NCI-H2081 (cell line): ENCODE data around the gene FLT4.

ENCODE experiments used
- DNase-seq, 2 experiments: peaks; one replicate each; lab custom pipeline; 2025; lab: John Stamatoyannopoulos, UW

FLT4 gene

GRCh38 chr5:180607861-180608571, 41.4 kb downstream of the FLT4 start:
- DNase-seq = no peak

DNA sequence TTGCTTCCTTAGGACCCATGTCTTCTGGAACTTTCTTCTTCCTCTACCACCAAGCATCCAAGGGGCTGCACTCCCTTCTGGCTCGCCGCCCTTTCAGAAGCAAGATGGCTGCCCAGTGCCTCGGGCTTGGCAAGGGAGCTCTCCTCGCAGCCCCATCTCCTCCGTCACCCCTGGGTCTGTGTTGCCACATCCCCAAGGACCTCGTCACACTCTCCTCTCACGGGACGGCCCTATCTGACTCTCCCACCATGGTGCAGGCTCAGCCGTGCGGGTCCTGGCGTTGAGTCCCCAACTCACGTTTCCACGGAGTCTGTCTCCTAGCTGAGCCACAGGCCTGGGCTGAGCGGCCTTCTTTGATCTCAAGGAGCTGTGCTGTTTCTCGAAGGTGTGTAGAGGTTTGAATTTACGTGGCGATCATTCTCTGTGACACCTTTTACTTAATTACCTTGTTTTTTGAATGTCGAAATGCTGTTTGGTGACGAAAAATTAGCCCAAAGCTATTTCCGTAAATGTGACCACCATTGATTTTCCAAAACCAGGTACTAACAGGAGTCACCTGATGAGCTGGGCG, 43.1 kb downstream of the FLT4 start:
- DNase-seq = no peak

DNA sequence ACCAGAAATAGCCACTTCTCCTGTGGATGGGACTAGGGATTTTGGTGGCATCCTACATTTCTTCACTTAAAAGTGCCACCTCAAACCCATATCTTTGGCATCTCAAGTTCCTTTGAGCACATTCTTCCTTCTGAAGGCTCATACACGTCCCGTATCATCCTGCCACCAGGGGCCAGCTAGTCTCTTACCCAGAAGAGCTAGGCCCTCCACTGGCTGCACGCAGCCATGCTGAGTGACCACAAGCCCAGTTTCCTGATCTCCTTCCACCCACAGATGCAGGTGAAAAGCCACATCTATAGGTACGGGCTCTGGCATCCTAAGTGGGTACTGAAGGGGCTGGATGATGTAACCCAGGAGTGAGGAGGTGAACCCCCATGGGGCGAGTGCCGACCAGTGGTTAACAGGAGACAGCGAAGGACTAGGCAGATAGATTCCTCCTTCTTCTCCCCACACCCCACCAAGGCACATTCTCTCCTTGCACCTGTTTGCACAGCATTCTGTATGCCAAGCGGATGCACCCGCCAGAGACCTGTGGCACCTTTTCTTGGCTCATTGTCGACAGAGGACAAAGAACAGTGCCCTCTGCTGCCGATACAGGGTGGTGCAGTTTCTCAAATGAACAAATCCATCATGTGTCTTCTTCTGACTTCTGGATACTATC, 43.7 kb downstream of the FLT4 start:
- peak; percentile 42 to 55 for DNase-seq

DNA sequence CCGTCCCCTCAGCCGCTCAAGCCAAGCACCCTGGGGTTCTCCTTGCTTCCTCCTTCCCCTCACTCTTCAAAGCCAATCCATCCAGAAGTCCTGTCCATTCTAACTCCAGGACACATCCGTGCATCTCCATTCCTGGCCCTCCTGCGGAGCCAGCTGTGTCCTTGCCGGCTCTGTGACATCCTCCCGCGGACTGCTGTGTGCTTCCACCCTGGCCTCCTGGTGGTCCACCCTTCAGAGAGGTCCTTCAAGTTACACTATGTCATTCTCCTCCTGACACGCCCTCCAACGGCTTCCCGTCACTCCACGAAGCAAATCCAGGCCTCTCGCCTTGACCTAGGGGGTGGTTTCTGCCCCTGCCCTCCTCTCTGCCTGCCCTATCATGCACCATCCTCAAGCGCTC, 45.1 kb downstream of the FLT4 start:
- no peak for DNase-seq

DNA sequence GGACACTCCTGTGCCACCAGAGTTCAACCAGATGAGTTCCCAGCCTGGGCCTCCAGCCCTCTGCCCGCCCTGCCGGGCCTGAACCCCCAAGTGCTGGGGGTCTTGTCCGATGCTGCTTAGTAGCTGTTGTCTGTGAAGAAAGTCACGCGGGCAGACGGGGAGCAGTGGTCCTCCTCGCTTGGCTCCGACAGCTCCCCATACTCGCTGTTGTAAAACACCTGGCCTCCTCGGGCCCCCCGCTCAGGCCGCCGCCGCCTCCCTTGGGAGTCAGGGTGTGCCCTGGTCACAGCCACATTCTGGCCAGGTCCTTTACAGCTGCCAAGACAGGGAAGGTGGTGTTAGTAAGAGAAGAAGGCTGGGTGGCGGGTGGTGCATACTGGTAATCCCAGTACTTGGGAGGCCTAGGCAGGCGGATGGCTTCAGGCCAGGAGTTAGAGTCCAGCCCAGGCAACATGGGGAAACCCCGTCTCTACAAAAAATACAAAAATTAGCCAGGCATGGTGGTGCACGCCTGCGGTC, 46.3 kb downstream of the FLT4 start:
- no peak for DNase-seq

- no peak for DNase-seq
Observed at GRCh38 chr5:180602481-180603075, 46.8 kb downstream of the FLT4 start.

DNA sequence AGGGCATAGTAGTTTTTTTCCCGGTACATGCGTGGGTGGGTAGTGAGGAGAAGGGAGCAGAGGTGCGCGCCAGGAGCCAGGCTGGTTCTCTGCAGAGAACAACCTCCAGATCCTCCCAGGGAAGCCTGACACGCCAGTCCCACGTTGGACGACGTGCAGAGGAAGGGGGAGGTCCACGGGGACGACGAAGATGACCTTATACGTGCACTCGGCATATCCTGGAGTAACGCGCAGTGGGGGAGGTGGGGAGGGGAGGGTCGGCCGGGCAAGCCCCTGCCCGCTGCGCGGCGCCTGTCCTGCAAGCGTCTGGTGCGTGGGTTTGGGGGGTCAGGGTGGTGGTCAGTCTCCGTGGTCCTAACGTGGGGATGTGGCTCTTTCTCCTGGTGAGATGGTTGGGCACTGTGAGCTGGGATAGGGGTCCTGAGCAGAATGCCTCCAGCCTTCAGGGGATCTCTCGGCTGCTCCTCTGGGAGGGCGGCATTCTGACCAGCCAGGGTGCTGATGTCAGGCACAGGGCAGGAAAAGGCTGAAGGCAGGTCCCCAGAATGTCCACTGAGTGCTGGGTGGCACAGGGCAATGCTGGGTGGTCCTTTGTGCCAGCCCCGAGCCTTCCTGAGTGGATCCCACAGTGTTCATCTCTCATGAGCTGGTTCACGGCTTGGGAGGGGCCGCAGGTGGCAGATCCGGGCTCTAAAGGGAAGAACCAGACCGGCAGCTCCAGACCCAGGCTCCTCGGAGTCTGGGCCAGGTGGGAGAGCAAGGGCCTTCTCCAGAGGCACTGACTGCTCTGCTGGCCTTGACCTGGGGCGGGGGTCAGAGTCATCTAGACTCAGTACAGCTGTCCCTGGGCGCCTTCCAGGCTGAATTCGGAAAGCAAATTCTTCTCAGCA, 47.6 kb downstream of the FLT4 start:
- no peak for DNase-seq

DNA sequence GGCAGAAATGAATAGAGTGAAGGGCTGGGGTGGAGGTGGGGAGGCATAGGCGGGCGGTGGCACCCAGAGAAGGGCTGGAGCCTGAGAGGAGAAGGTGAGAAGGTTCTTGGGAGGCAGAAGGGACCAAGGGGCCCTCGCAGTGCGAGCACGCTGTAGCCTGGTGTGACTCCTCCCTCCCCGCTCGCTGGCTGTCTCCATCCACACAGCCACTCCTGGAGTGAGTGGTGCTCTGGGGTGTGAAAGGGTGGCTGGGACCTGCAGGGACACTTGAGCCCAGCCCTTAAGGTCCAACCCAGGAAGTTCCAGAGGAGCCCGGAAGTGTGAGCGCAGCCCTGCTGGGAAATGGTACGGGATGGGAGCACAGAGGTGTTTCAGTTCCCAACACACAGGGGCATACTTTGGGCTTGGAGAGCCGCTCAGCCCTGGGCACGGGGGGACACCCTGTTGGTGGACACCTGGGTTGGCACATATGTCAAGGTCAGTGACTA, 48.8 kb downstream of the FLT4 start:
- no peak for DNase-seq

GRCh38 chr5:180599981-180600553, 49.3 kb downstream of the FLT4 start:
- DNase-seq = no peak

- no peak for DNase-seq
Observed at GRCh38 chr5:180599590-180599914, 49.8 kb downstream of the FLT4 start.

- no peak for DNase-seq
Observed at GRCh38 chr5:180598797-180599589, 50.4 kb downstream of the FLT4 start.

- DNase-seq = no peak
Observed at GRCh38 chr5:180598316-180598701, 51.1 kb downstream of the FLT4 start.

GRCh38 chr5:180596668-180597231, 52.6 kb downstream of the FLT4 start:
- peak in 1 of 2 experiments; percentile 17 for DNase-seq

GRCh38 chr5:180596115-180596667, 53.2 kb downstream of the FLT4 start:
- no peak for DNase-seq

- no peak for DNase-seq
Observed at GRCh38 chr5:180595381-180596114, 53.9 kb downstream of the FLT4 start.

DNA sequence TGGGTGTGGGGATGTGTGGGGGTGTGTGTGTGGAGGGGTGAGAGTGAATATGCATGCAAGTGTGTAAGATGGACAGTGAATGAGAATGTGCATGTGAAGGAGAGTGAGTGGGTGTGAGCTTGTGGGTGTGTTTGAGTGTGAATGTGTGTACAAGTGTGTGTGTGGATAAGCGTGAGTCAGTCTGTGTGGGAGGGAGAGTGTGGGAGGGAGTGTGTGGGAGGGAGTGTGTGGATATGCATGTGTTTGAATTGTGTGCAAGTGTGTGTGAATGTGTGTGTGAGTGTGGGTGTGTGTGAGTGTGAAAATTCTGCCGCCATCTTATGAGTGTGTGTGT, 54.4 kb downstream of the FLT4 start:
- no peak for DNase-seq

DNA sequence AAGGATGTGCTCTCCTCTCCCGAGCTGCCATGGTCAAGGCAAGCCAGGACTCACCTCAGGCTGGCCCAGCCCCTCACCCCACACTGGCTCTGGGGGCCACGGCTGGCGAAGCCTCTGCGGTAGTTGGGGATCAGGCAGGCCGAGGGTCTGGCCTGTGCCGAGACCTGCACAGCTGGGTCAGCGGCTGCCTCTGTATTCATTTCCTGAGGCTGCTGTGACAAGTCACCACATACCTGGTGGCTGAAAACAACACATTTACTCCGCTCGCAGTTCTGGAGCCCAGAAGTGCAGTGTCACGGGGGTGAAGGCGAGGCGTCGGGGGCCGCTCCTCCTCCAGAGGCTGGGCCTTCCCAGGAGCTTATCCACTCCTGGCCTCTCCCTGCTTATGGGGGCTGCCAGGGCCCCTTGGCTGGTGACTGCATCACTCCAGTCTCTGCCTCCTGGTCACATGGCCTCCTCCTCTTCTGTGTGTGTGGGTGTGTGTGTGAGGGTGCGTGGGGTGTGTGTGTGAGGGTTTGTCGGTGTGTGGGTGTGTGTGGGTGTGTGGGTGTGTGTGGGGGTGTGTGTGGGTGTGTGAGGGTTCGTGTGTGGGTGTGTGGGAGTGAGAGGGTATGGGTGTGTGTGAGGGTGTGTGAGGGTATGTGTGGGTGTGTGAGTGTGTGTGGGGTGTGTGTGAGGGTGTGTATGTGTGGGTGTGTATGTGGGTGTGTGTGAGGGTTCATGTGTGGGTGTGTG, 54.9 kb downstream of the FLT4 start:
- DNase-seq = no peak

GRCh38 chr5:180593446-180594206, 55.8 kb downstream of the FLT4 start:
- no peak for DNase-seq
